SK-N-MC (cell line): ENCODE data around the gene UGT1A7.

ENCODE experiments used
- EZH2 ChIP-seq: fragments of 200-600 bp; sonication (generic); IDR thresholded peaks from one replicate; pipeline ENCODE4 v1.6.1; 2017; ENCODE audit warnings: antibody characterized with exemption
- FOXP2 ChIP-seq: optimal IDR thresholded peaks from 2 replicates; pipeline ENCODE3; 2011; ENCODE audit warnings: mild to moderate bottlenecking, moderate library complexity; ENCODE audit not compliant: insufficient read depth; ENCODE audit errors: extremely low read length, control extremely low read depth
- POLR2AphosphoS5 ChIP-seq: IDR thresholded peaks from 2 replicates; pipeline ENCODE4 v1.6.1; 2012; ENCODE audit warnings: mild to moderate bottlenecking, low read depth, low read length, borderline replicate concordance

DNA sequence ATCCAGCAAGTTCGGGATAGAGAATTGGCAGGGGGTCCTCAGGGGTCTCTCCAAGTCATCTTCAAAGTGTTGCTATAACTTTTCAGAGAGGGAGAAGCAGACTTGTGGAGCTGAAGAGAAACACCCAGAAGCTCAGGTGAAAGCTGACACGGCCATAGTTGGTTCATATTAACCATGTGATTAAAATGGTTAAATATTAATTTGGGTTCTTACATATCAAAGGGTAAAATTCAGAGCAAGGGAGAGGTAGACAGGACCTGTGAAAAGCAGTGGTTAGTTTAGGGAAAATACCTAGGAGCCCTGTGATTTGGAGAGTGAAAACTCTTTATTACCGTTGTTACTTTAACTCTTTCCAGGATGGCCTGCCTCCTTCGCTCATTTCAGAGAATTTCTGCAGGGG lies 10.9 kb downstream of the UGT1A7 start, which contains the start of gene UGT1A6:
- no peak for TF ChIP-seq EZH2
- no peak for TF ChIP-seq POLR2AphosphoS5
- TF ChIP-seq FOXP2, result no peak
